Activated gamma-delta T cell (primary cell): ENCODE results near the gene SDR9C7.

ENCODE experiments used
- DNase-seq: peaks from one replicate; lab custom pipeline; 2025; lab: John Stamatoyannopoulos, UW

Gene SDR9C7

GRCh38 chr12:56877195-56878009 lies 56.8 kb downstream of the SDR9C7 start:
- DNase-seq, result no peak

GRCh38 chr12:56874821-56875220 lies 59.4 kb downstream of the SDR9C7 start:
- DNase-seq, result no peak

GRCh38 chr12:56873382-56873781 lies 60.8 kb downstream of the SDR9C7 start:
- DNase-seq, result no peak
